Measurements from ENCODE around the gene AGAP1.

The AGAP1 gene

GRCh38 chr2:235573331-235574221 is 79.7 kb downstream of the AGAP1 start:
- TF ChIP-seq, protein P1, sequence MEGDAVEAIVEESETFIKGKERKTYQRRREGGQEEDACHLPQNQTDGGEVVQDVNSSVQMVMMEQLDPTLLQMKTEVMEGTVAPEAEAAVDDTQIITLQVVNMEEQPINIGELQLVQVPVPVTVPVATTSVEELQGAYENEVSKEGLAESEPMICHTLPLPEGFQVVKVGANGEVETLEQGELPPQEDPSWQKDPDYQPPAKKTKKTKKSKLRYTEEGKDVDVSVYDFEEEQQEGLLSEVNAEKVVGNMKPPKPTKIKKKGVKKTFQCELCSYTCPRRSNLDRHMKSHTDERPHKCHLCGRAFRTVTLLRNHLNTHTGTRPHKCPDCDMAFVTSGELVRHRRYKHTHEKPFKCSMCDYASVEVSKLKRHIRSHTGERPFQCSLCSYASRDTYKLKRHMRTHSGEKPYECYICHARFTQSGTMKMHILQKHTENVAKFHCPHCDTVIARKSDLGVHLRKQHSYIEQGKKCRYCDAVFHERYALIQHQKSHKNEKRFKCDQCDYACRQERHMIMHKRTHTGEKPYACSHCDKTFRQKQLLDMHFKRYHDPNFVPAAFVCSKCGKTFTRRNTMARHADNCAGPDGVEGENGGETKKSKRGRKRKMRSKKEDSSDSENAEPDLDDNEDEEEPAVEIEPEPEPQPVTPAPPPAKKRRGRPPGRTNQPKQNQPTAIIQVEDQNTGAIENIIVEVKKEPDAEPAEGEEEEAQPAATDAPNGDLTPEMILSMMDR (conservative IDR thresholded peaks at IDR 0.05; ENCODE audit: low read depth, low read length), result no peak
- no peak overlapping the region for H3K4me3 ChIP-seq (ENCODE audit: low read depth, low read length)
- no peak for DNase-seq (ENCODE audit: low read depth)

DNA sequence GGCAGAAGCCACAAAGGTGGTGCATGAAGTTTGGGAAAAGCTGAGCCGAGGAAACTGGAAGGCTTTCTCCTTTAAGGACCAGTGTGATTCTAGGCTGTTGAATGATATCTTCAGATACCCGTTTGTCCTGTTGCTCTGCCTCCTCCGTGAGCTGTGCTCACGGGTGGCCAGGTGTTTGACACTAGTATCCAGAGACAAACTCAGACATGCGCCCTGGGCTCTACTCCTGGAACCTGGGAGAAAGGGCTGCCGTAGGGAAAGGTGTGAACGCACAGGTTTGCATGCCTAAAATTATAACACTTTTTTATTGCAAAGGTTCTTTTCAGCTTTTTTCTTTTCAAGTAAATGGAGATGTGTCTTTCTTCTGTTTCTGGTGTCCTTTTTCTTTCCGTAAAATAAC is 81.6 kb downstream of the AGAP1 start:
- no peak overlapping the region for H3K4me3 ChIP-seq (ENCODE audit: low read depth, low read length)
- TF ChIP-seq, protein P1 (conservative IDR thresholded peaks at IDR 0.05; ENCODE audit: low read depth, low read length), result no peak
- no peak for DNase-seq (ENCODE audit: low read depth)

DNA sequence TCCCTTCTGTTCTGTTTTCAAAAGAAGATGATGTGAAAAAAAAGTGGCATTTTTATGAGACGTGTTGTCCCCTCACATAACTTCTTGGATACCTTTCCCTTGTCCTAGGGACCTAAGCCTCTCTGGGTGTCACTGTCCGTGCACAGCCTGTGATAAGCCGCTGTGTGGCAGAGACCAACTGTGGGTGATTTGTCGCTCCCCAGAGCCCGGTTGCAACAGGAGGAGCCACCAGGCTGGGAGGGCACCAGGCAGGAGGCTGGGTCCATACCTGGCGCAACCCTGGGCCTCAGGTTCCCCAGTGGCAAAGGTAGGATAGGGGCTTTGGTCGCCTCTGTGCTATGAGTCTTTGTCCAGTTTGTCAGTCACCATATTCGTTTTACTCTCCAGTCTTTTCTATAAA is 82.1 kb downstream of the AGAP1 start:
- TF ChIP-seq, protein P1 (conservative IDR thresholded peaks at IDR 0.05; ENCODE audit: low read depth, low read length), result no peak
- DNase-seq (ENCODE audit: low read depth), result no peak
- no peak overlapping the region for H3K4me3 ChIP-seq (ENCODE audit: low read depth, low read length)

- TF ChIP-seq, protein P1 (conservative IDR thresholded peaks at IDR 0.05; ENCODE audit: low read depth, low read length), result no peak
- DNase-seq (ENCODE audit: low read depth), result no peak
- H3K4me3 ChIP-seq (ENCODE audit: low read depth, low read length), result no peak overlapping the region
These were observed 82.6 kb downstream of the AGAP1 start for GRCh38 chr2:235576337-235576910.

GRCh38 chr2:235577404-235578330 is 83.8 kb downstream of the AGAP1 start:
- H3K4me3 ChIP-seq (ENCODE audit: low read depth, low read length), result peak overlapping the region; percentile 40

GRCh38 chr2:235579128-235579527 is 85.3 kb downstream of the AGAP1 start:
- TF ChIP-seq, protein P1 (conservative IDR thresholded peaks at IDR 0.05; ENCODE audit: low read depth, low read length), result no peak
- H3K4me3 ChIP-seq (ENCODE audit: low read depth, low read length), result no peak overlapping the region
- no peak for DNase-seq (ENCODE audit: low read depth)

More at GRCh38 chr2:235577404-235578330, 83.8 kb downstream of the AGAP1 start:
- TF ChIP-seq, protein P1 (conservative IDR thresholded peaks at IDR 0.05; ENCODE audit: low read depth, low read length), result no peak
- peak; percentile 78 for DNase-seq (ENCODE audit: low read depth)
